Astrocyte (in vitro differentiated cells and primary cell): ENCODE results near the gene FAF1.

Source experiments
- CTCF ChIP-seq: IDR thresholded peaks from 2 replicates; pipeline ENCODE4 v1.5.1; 2011; ENCODE audit warnings: low read depth, mild to moderate bottlenecking, inconsistent platforms, low read length, moderate library complexity; ENCODE audit not compliant: insufficient read depth
- EZH2 ChIP-seq: IDR thresholded peaks from 2 replicates; pipeline ENCODE4 v1.6.1; 2012; ENCODE audit warnings: mild to moderate bottlenecking, low read length, inconsistent platforms; ENCODE audit not compliant: insufficient read depth

- TF ChIP-seq CTCF, result no peak
- no peak for TF ChIP-seq EZH2
These were observed 260.3 kb downstream of the FAF1 start for GRCh38 chr1:50699795-50700194.
